CD4-positive, alpha-beta T cell treated with Interleukin-10 for 1 hour (primary cell): ENCODE results near the gene TBCA.

ENCODE experiments used
- DNase-seq: peaks from one replicate; pipeline ENCODE4 v3.0.0-alpha.2; 2020

The TBCA gene

DNA sequence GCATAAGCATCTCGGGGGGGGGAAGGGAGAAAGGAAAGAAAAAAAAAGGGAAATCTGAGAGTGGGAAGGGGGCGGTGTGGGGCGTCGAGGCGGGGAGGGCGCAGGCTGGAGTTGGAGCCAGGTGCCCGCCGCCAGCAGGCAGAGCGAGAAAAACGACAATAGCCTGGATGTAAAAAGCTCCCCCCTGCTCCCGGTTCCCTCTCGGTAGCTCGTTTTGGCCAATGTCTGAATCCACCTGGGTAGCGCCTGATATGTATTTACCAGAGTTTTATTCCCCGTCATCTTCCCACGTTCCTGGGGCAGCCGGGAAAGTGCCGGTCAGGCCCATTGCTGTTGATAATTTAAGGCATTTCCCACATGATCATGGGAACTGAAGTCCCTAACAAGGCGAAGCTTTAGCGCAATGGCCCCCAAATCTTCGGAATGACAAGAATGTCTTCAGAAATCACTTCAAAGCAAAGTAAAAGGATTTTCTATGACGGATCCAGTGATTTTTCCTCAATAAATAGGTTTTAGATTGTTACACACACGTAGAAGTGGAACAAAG lies 134.7 kb downstream of the TBCA start:
- no peak for DNase-seq
